OCI-LY7 (cell line): ENCODE results near the gene CFAP77. TPM values are rescaled to one million over a fixed set of nuclear protein-coding genes. Genes with fewer than 3 reads are reported as not detected.

ENCODE experiments used
- BruUV-seq: library from RNA; stranded (reverse); fragments of 400-500 nt; replicated peaks from 2 replicates; lab custom pipeline; 2021; lab: Mats Ljungman, UMichigan
- CTCF ChIA-PET: fragments of 300-600 bp; sonication (Branson Sonifier 250); formaldehyde crosslinking; loops from one replicate; lab custom pipeline; 2022; ENCODE audit warnings: antibody characterized with exemption; ENCODE audit not compliant: unreplicated experiment; lab: Charles Lee
- POLR2A ChIA-PET: fragments of 300-600 bp; sonication (Branson Sonifier 250); formaldehyde crosslinking; loops from one replicate; lab custom pipeline; 2022; ENCODE audit warnings: antibody characterized with exemption; lab: Charles Lee
- DNase-seq: peaks from one replicate; pipeline ENCODE4 v3.0.0-alpha.2; 2015; ENCODE audit warnings: low spot score
- H2AFZ ChIP-seq: fragments of 200-600 bp; sonication (generic), shearing (Covaris generic); 2 replicates; pipeline ENCODE4 v1.6.1; 2014; ENCODE audit warnings: mild to moderate bottlenecking, antibody characterized with exemption, low read length, moderate library complexity
- H3K27ac ChIP-seq: fragments of 200-600 bp; sonication (generic); 2 replicates; pipeline ENCODE4 v1.5.1; 2014; ENCODE audit warnings: mixed run types, low read depth, mild to moderate bottlenecking, moderate library complexity, low read length, inconsistent platforms; ENCODE audit not compliant: poor library complexity, severe bottlenecking
- H3K36me3 ChIP-seq: fragments of 200-600 bp; sonication (generic); 2 replicates; pipeline ENCODE4 v1.6.1; 2014; ENCODE audit warnings: mild to moderate bottlenecking, antibody characterized with exemption, low read length, moderate library complexity, mixed read lengths; ENCODE audit not compliant: insufficient read depth
- H3K4me1 ChIP-seq: fragments of 200-600 bp; sonication (generic); 2 replicates; pipeline ENCODE4 v1.5.1; 2014; ENCODE audit warnings: mild to moderate bottlenecking, low read length; ENCODE audit not compliant: insufficient read depth, poor library complexity, severe bottlenecking
- H3K4me2 ChIP-seq: fragments of 200-600 bp; sonication (generic); 2 replicates; pipeline ENCODE4 v1.6.1; 2014; ENCODE audit warnings: mild to moderate bottlenecking, low read length
- H3K4me3 ChIP-seq: fragments of 200-600 bp; sonication (generic); 2 replicates; pipeline ENCODE4 v1.5.1; 2014; ENCODE audit warnings: mild to moderate bottlenecking, low read depth, low read length; ENCODE audit not compliant: poor library complexity, severe bottlenecking
- H3K79me2 ChIP-seq: fragments of 200-600 bp; sonication (generic); 2 replicates; pipeline ENCODE4 v1.6.1; 2016; ENCODE audit warnings: low read depth, mild to moderate bottlenecking, low read length, moderate library complexity, mixed read lengths; ENCODE audit not compliant: insufficient read depth
- H3K9me2 ChIP-seq: fragments of 200-600 bp; sonication (generic); 2 replicates; pipeline ENCODE4 v1.6.1; 2016; ENCODE audit warnings: mild to moderate bottlenecking, low read length, mixed read lengths; ENCODE audit not compliant: insufficient read depth
- H3K9me3 ChIP-seq: fragments of 200-600 bp; sonication (generic); 2 replicates; pipeline ENCODE4 v1.6.1; 2014; ENCODE audit warnings: mild to moderate bottlenecking, mixed run types, low read length, mixed read lengths
- H4K20me1 ChIP-seq: fragments of 200-600 bp; sonication (generic); 2 replicates; pipeline ENCODE4 v1.6.1; 2014; ENCODE audit warnings: mild to moderate bottlenecking, antibody characterized with exemption, low read length, moderate library complexity, mixed read lengths; ENCODE audit not compliant: insufficient read depth
- EZH2phosphoT487 ChIP-seq: fragments of 200-600 bp; sonication (generic); IDR thresholded peaks from 2 replicates; pipeline ENCODE4 v1.6.1; 2018; ENCODE audit warnings: low read depth, borderline replicate concordance, mild to moderate bottlenecking, mixed run types, antibody characterized with exemption, low read length, moderate library complexity, mixed read lengths
- intact Hi-C: fragments of 100-400 bp; cut with micrococcal nuclease; formaldehyde crosslinking; loops from one replicate; pipeline ENCODE4 v1.10.0; 2022; ENCODE audit not compliant: unreplicated experiment
- total RNA-seq, 2 experiments: library from RNA; depleted of rRNA in 1 of 2; stranded (reverse); fragments of >200 nt in 1 of 2; shearing (Covaris generic) in 1 of 2; gene quantifications; 2 replicates each; pipeline ENCODE4 v1.2.3, GENCODE V29; 2014 to 2022
- TF ChIP-seq, protein P1 (sequence below): fragments of 200-600 bp; sonication (generic); conservative IDR thresholded peaks from 2 replicates; pipeline ENCODE4 v1.5.1; 2014; ENCODE audit warnings: mild to moderate bottlenecking, antibody characterized with exemption, low read length, moderate library complexity, mixed read lengths

The CFAP77 gene
- total RNA-seq, 2 experiments from 2014 or later: not detected

DNA sequence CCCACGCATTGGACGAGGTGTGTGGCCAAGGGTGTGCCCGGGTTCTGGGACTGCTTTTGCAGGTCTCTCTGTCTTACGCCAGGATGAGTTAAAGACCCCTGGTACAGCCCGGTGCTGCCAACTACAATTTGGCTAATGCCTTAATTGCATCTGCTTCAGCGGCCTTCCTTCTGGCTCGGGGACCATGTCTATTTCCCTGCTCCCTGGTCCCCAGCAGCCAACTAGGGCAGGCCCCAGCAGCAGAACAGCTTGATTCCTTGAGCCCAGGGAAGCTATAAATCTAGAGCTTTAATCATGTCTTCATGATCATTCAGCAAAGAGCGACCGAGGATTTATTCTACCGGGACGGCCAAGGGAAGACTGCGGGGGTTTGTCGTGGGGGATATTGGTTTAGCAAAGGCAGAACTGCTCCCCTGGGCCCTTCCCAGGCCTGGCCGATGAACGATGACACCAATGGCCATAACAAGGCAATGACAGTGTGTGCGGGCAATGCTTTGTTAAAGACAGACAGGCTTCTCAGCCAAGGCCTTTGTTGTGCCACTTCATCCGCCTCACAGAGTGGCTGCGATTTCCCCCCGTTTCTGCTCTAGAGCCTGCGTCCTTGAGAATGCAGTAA lies 51.4 kb downstream of the CFAP77 start:
- Histone ChIP-seq H3K79me2 (no peaks in the 10 kb centered on the region), H2AFZ (no peak overlapping the region), H3K4me3 (no peak overlapping the region), H3K36me3 (no peaks in the 10 kb centered on the region), H3K27ac (no peak overlapping the region), H3K4me1 (no peaks in the 10 kb centered on the region), H3K9me3 (no peaks in the 10 kb centered on the region), H3K4me2 (no peak overlapping the region), H4K20me1 (no peaks in the 10 kb centered on the region), H3K9me2 (no peaks in the 10 kb centered on the region)
- ChIA-PET POLR2A (no interaction called here), CTCF (no interaction called here)
- BruUV-seq: no TSS peak
- no peak for DNase-seq
- TF ChIP-seq EZH2phosphoT487: no peak
- TF ChIP-seq, protein P1, sequence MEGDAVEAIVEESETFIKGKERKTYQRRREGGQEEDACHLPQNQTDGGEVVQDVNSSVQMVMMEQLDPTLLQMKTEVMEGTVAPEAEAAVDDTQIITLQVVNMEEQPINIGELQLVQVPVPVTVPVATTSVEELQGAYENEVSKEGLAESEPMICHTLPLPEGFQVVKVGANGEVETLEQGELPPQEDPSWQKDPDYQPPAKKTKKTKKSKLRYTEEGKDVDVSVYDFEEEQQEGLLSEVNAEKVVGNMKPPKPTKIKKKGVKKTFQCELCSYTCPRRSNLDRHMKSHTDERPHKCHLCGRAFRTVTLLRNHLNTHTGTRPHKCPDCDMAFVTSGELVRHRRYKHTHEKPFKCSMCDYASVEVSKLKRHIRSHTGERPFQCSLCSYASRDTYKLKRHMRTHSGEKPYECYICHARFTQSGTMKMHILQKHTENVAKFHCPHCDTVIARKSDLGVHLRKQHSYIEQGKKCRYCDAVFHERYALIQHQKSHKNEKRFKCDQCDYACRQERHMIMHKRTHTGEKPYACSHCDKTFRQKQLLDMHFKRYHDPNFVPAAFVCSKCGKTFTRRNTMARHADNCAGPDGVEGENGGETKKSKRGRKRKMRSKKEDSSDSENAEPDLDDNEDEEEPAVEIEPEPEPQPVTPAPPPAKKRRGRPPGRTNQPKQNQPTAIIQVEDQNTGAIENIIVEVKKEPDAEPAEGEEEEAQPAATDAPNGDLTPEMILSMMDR: no peak
- intact Hi-C loops: no loop called here

DNA sequence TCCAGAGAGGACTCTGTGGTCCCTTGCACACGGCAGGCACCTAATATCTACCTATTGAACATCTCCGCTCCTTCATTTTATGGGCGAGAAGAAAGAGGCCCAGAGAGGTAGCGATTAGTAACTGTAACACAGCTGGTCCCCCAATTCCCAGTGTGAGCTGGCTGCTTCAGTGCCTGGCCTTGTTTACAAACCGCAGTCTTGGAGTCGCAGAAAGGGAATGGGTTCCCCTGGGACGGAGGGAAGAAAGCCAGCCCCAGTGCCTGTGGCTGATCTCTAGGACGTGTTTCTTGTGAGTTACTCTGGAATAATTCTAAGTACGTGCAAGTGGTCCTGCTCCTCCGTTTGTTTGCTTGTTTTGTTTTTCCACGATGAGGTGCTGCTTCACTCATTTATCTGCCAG lies 52.0 kb downstream of the CFAP77 start:
- Histone ChIP-seq H3K4me1 (no peaks in the 10 kb centered on the region), H3K9me2 (no peaks in the 10 kb centered on the region), H3K4me3 (no peak overlapping the region), H3K36me3 (no peaks in the 10 kb centered on the region), H3K4me2 (no peak overlapping the region), H3K9me3 (no peaks in the 10 kb centered on the region), H2AFZ (no peak overlapping the region), H3K27ac (no peak overlapping the region), H4K20me1 (no peaks in the 10 kb centered on the region), H3K79me2 (no peaks in the 10 kb centered on the region)
- no peak for DNase-seq
- ChIA-PET CTCF (no interaction called here), POLR2A (no interaction called here)
- intact Hi-C loops: no loop called here
- BruUV-seq: no TSS peak
- TF ChIP-seq, protein P1: no peak
- no peak for TF ChIP-seq EZH2phosphoT487

DNA sequence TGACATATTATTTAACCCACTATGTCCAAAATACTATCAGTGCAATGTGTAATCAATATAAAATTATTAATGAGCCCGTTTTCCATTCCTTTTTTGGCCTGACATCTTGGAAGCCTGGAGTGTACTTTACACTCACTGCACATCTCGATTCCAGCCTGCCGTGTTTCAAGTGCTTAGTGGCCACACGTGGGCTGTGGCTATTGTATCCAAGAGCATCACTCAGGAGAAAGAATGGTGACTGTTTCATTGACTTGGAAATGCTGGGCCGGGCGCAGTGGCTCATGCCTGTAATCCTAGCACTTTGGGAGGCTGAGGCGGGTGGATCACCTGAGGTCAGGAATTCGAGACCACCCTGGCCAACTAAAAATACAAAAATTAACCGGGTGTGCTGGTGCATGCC lies 54.5 kb downstream of the CFAP77 start:
- Histone ChIP-seq H2AFZ (no peak overlapping the region), H3K4me2 (no peak overlapping the region), H3K4me1 (no peaks in the 10 kb centered on the region), H3K9me3 (no peaks in the 10 kb centered on the region), H3K27ac (no peak overlapping the region), H3K79me2 (no peaks in the 10 kb centered on the region), H3K9me2 (no peaks in the 10 kb centered on the region), H4K20me1 (no peaks in the 10 kb centered on the region), H3K4me3 (no peak overlapping the region), H3K36me3 (no peaks in the 10 kb centered on the region)
- no TSS peak for BruUV-seq
- TF ChIP-seq EZH2phosphoT487: no peak
- TF ChIP-seq, protein P1: no peak
- intact Hi-C loops: no loop called here
- ChIA-PET POLR2A (no interaction called here), CTCF (no interaction called here)
- DNase-seq: no peak
